OCI-LY3 (cell line): ENCODE measurements around the gene NR2F1-AS1.

Experiments used
- CTCF ChIP-seq: fragments of 200-600, 300-600 bp; sonication (generic); IDR thresholded peaks from 2 replicates; pipeline ENCODE4 v1.5.1; 2014; ENCODE audit warnings: antibody characterized with exemption, low read length, low read depth
- EZH2phosphoT487 ChIP-seq: fragments of 200-600 bp; shearing (Covaris generic); IDR thresholded peaks from 2 replicates; pipeline ENCODE4 v1.6.1; 2018; ENCODE audit warnings: antibody characterized with exemption, mixed run types, low read depth

GRCh38 chr5:93570294-93571113, 10.5 kb downstream of the NR2F1-AS1 start:
- no peak for TF ChIP-seq CTCF
- no peak for TF ChIP-seq EZH2phosphoT487
